Measurements from ENCODE around the gene SASH3. TPM values are rescaled to one million over a fixed set of nuclear protein-coding genes. Genes with fewer than 3 reads are reported as not detected.

SASH3 gene
- total RNA-seq, 1 experiment from 2014 or later = not detected

GRCh38 chrX:129833153-129833990 is 53.6 kb downstream of the SASH3 start:
- Histone ChIP-seq H3K4me2 (ENCODE audit: low read length) (no peak overlapping the region), H3F3A (ENCODE audit: low read length, unreplicated experiment) (no peaks in the 10 kb centered on the region), H3K9me3 (ENCODE audit: low read length) (no peaks in the 10 kb centered on the region), H2AFZ (ENCODE audit: low read length) (no peak overlapping the region), H3K4me1 (ENCODE audit: insufficient read depth, low read length) (no peaks in the 10 kb centered on the region), H3K27me3 (ENCODE audit: low read length) (no peaks in the 10 kb centered on the region), H4K20me1 (ENCODE audit: low read length) (no peaks in the 10 kb centered on the region), H3K9ac (ENCODE audit: low read length) (no peak overlapping the region), H3K79me2 (ENCODE audit: low read length) (peaks cover 19% of the 10 kb centered on the region; the same call in 1 of the 2 replicates), H3K4me3 (ENCODE audit: low read length) (no peak overlapping the region), H3K36me3 (ENCODE audit: low read depth, low read length) (no peaks in the 10 kb centered on the region), H3K27ac (ENCODE audit: low read length) (no peak overlapping the region), H3K9me2 (replicated peaks; ENCODE audit: low read length) (no peaks in the 10 kb centered on the region)
- CTCF ChIA-PET = no interaction called here
- DNase-seq = no peak
- no TSS peak for BruUV-seq (replicated peaks)
- TF ChIP-seq EZH2 (IDR thresholded peaks at IDR 0.05; ENCODE audit: low read length, unreplicated experiment) (no peak), EZH2phosphoT487 (IDR thresholded peaks at IDR 0.05; ENCODE audit: borderline replicate concordance, low read length) (no peak)
- intact Hi-C loops (cut with micrococcal nuclease) = no loop called here
- ATAC-seq = peak; percentile 45; the same call in 1 of the 2 replicates
- POLR2A ChIA-PET (ENCODE audit: unreplicated experiment) = interaction anchor here (0.6 kb wide), 1 partner anchor 63 kb away, joined by 3 read pairs; no protein-coding TSS in a partner anchor

GRCh38 chrX:129836827-129837226 is 57.1 kb downstream of the SASH3 start:
- H3K79me2 ChIP-seq (ENCODE audit: low read length) = peaks cover 43% of the 10 kb centered on the region
- H3K4me1 ChIP-seq (ENCODE audit: insufficient read depth, low read length) = peaks cover 3% of the 10 kb centered on the region
- H4K20me1 ChIP-seq (ENCODE audit: low read length) = no peaks in the 10 kb centered on the region
- H3K27ac ChIP-seq (ENCODE audit: low read length) = no peak overlapping the region
- no TSS peak for BruUV-seq (replicated peaks)
- no peak for ATAC-seq
- no peak for TF ChIP-seq EZH2 (IDR thresholded peaks at IDR 0.05; ENCODE audit: low read length, unreplicated experiment)
- TF ChIP-seq CTCF (conservative IDR thresholded peaks at IDR 0.05; ENCODE audit: low read depth, low read length) = no peak
- ChIA-PET POLR2A (ENCODE audit: unreplicated experiment) (no interaction called here), CTCF (no interaction called here)
- no peak overlapping the region for H3K9ac ChIP-seq (ENCODE audit: low read length)
- no peaks in the 10 kb centered on the region for H3K9me2 ChIP-seq (replicated peaks; ENCODE audit: low read length)
- H3K9me3 ChIP-seq (ENCODE audit: low read length) = no peaks in the 10 kb centered on the region
- no peak overlapping the region for H3K4me2 ChIP-seq (ENCODE audit: low read length)
- H2AFZ ChIP-seq (ENCODE audit: low read length) = no peak overlapping the region
- no peak for DNase-seq
- H3K36me3 ChIP-seq (ENCODE audit: low read depth, low read length) = peaks cover 7% of the 10 kb centered on the region; the same call in 1 of the 2 replicates
- intact Hi-C loops (cut with micrococcal nuclease) = no loop called here
- H3K4me3 ChIP-seq (ENCODE audit: low read length) = no peak overlapping the region
- no peaks in the 10 kb centered on the region for H3F3A ChIP-seq (ENCODE audit: low read length, unreplicated experiment)
- H3K27me3 ChIP-seq (ENCODE audit: low read length) = no peaks in the 10 kb centered on the region

- no peak overlapping the region for H3K4me3 ChIP-seq (ENCODE audit: low read length)
- peaks cover 16% of the 10 kb centered on the region for H3K4me1 ChIP-seq (ENCODE audit: insufficient read depth, low read length)
- peak overlapping the region; percentile 34; the same call in 1 of the 2 replicates for H3K4me2 ChIP-seq (ENCODE audit: low read length)
- TF ChIP-seq EZH2 (IDR thresholded peaks at IDR 0.05; ENCODE audit: low read length, unreplicated experiment) = no peak
- TF ChIP-seq EZH2phosphoT487 (IDR thresholded peaks at IDR 0.05; ENCODE audit: borderline replicate concordance, low read length) = no peak
- TF ChIP-seq CTCF (conservative IDR thresholded peaks at IDR 0.05; ENCODE audit: low read depth, low read length) = no peak
- intact Hi-C loops (cut with micrococcal nuclease) = loop anchor here (5.0 kb wide), 1 partner anchor 67 kb away; the partner anchor contains the start of gene UTP14A
- ChIA-PET CTCF (no interaction called here), POLR2A (ENCODE audit: unreplicated experiment) (no interaction called here)
- no peak for ATAC-seq
- no peak overlapping the region for H3K9ac ChIP-seq (ENCODE audit: low read length)
- no peaks in the 10 kb centered on the region for H3F3A ChIP-seq (ENCODE audit: low read length, unreplicated experiment)
- no peak overlapping the region for H3K27ac ChIP-seq (ENCODE audit: low read length)
- H3K9me3 ChIP-seq (ENCODE audit: low read length) = no peaks in the 10 kb centered on the region
- no TSS peak for BruUV-seq (replicated peaks)
- DNase-seq = no peak
- H3K9me2 ChIP-seq (replicated peaks; ENCODE audit: low read length) = no peaks in the 10 kb centered on the region
- peaks cover 54% of the 10 kb centered on the region for H3K79me2 ChIP-seq (ENCODE audit: low read length)
- H2AFZ ChIP-seq (ENCODE audit: low read length) = no peak overlapping the region
- no peaks in the 10 kb centered on the region for H3K27me3 ChIP-seq (ENCODE audit: low read length)
- H4K20me1 ChIP-seq (ENCODE audit: low read length) = no peaks in the 10 kb centered on the region
- H3K36me3 ChIP-seq (ENCODE audit: low read depth, low read length) = peaks cover 7% of the 10 kb centered on the region; the same call in 1 of the 2 replicates
Observed at GRCh38 chrX:129840344-129840743, 60.6 kb downstream of the SASH3 start.
